NCI-H524 treated with DMSO at 0.1 percent for 48 hours (cell line): ENCODE results near the gene TOR2A.

Experiments
- DNase-seq: peaks from one replicate; lab custom pipeline; 2025; lab: John Stamatoyannopoulos, UW

TOR2A gene

GRCh38 chr9:127698985-127699670 is 36.0 kb downstream of the TOR2A start:
- DNase-seq, result no peak

- no peak for DNase-seq
Observed at GRCh38 chr9:127698386-127698785, 36.7 kb downstream of the TOR2A start.

DNA sequence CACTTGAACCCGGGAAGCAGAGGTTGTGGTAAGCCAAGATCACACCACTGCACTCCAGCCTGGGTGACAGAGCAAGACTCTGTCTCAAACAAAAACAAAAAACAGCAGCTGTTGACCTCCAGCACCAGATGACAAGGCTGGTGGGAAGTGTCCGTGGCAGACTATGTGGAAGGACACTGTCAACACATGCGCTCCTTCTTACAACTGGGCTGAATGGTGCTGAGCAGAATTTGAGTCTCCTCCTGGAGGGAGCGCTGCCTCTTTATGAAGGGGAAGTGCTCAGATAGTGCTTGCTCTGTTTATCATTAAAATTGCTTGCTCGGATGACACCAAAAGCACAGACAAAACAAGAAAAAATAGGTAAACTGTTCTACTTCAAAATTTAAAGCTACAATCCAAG is 37.5 kb downstream of the TOR2A start:
- DNase-seq, result no peak

GRCh38 chr9:127694890-127695720 is 40.0 kb downstream of the TOR2A start:
- no peak for DNase-seq

- no peak for DNase-seq
Observed at GRCh38 chr9:127693697-127694096, 41.4 kb downstream of the TOR2A start.

DNA sequence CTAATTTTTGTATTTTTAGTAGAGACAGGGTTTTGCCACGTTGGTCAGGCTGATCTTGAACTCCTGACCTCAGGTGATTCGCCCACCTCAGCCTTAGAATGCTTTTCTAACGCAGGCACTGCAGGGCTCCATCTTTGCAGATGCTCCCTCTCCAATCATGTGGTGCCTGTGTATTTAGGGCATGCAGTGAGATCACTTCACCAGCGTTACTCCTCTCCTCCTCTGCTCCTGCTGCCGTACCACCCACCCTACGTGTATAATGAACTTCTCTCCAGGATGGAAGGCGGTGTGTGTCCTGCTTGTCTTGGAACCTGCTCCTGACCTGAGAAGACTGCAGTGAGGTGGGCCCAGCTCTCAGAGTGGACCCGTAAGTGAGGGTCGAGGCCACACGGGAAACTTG is 42.0 kb downstream of the TOR2A start:
- DNase-seq, result no peak

DNA sequence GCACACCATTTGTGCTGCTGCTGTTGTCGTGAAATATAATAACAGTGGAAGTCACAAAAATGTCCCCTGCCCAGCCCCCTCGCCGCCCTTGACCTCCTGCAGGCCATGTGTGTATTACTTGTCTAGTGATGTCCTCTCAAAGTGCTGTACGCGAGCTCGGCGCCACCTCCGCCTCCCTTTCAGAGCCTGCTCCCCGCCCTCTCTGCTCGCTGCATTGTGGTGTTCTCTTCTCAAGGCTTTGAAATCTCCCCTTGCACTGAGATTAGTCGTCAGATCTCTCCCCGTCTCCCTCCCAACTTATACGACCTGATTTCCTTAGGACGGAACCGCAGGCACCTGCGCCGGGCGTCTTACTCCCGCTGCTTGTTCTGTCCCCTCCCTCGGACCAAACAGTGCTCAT is 43.0 kb downstream of the TOR2A start:
- DNase-seq, result no peak

GRCh38 chr9:127690735-127691134 is 44.4 kb downstream of the TOR2A start:
- DNase-seq, result no peak

DNA sequence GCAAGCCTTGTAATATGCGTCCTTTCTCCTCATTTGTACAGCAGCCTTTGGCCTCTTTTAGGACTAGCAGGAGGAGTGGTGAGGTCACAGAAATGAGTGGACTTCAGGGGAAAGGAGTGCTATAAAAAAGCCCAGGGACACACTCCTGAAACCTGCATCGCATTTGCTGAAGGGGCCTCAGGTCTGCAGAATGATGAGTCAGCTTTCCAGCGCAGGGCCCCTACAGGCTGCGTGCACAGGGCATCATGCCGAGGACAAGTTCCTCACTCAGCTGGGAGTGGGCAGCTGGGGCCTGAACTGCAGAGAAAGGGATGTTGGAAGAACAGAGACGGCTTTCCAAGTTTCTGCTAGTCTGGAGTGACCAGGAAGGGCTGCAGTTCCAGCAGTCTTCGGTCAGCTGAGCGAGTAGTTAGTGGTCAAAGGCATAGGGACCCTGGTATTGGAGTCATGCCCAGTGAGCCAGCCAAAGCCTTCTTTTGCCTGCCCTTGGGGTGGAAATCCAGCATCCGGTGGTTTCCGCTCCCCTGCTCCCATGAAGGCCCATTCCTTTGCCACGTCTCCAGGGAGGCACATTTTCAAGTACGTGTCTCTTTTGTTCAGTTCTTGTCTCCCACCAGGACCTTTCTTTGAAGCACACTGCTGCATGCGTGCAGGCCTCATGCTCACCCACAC is 45.6 kb downstream of the TOR2A start:
- DNase-seq, result no peak

DNA sequence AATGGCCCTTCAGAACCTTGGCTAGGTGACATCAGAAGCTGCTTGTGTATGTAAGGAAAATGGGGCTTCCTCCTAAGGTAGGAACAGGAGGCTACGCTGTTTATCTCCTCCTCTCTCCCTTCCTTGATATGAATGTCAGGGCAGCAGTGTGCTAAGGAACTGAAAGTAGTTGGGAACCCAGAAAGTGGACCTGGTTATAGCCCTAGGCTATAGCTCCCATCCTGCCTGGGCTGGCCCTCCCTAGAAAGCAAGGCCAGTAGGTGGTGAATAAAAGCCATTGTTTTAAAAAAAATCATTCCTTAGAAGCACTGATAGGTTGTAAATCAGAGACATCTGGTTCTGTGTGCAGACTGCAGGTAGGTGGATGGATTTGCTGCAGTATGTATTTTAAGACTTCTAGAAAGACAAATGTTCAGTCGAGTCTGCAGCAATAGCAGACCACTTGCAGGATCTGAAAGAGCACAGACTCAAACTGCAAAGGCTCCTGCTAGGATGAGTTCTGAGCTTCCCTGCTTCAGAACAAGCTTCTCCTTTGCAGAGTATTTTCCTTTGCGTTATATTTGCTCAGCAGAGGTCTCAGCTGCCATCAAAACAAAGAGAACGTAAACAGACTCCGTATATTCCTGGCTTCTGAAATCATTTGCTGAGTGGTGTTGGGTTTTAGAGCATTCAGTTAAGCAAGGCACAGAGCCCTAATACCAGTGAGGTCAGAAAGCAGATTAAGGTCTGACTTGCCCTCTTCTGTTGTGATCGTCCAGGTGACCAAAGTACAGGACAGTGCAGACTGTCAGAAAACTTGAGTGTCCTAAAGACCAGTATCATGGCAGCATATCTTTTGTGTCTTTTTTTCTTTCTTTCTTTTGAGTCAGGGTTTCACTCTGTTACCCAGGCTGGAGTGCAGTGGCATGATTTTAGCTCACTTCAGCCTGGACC is 48.4 kb downstream of the TOR2A start:
- DNase-seq, result no peak

DNA sequence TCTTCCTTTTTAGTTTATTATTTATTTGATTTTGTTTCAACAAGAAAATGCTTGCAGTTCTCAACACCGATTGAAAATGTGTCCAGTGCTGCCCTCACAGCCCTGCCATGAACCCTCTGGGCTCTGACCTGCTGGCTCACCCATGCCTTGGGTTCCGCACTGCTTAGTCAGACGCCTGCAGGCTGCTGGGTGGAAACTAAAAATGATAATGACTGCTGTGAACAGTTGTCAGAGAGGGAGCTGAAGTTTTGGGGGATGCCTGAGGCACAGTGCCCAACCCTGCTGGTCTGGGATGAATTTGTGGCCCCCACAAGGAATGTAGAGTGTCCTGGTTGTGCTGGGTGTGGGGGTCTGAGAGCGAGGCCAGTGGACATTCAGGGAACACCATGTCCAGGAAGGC is 50.5 kb downstream of the TOR2A start:
- no peak for DNase-seq

DNA sequence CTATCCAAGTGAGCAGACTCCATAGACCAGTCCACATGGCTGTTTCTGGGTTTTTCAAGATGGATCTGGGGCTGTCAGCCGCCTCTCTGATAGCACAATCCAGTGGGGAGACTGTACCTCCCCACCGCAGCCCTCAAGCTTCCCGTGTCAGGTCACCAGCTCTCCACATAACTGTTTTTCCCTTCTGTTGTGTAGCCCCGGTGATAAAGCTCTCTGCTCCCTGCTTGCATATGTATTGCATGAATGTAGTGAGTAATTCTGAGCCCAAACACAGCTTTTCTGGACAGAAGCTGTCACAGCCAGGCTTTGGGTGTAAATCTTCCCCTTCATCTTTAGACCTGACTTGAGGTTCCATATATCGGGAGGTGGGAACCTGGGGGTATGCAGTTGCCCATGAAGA is 51.4 kb downstream of the TOR2A start:
- no peak for DNase-seq

DNA sequence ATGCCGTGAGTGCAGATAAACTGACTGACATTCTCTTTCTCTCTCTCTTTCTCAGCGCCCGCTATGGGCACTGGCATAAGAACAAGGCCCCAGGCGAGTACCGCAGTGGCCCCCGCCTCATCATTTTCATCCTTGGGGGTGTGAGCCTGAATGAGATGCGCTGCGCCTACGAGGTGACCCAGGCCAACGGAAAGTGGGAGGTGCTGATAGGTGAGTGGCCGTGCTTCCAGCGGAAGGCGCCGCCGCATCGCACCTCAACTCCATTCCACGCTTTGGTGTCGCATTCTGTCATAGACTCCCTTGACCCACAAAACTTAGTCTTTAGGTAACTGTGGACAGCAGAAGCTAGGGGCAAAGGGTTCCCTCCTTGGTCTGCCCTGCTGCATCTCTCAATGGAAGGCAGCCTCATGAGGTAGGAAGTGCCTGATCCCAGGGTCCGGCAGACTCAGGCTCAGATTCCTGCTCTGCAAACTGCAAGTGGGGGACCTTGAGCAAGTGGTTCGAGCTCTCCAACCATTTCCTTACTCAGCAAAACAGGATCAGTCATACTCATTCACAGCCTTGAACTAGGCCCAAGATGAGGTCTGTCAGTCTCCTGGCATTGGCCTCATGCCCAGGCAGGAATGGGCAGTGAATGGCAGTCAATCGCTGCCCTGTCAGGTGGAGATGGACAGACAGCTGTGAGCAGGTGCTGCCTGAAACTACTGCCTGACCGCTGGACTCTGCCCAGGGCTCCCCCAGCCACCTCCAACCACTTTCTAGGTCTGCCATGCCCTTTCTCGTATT is 52.5 kb downstream of the TOR2A start:
- no peak for DNase-seq
